ENCODE measurements around the gene LMCD1. TPM values are rescaled to one million over a fixed set of nuclear protein-coding genes. Genes with fewer than 3 reads are reported as not detected.

The LMCD1 gene
- total and polyA plus RNA-seq, 2 of the 4 experiments (the other 2 are of a cell fraction): 50.0 to 53.8 TPM

GRCh38 chr3:8497582-8497981 lies 4.0 kb upstream of the LMCD1 start:
- no peak overlapping the region for H3K4me2 ChIP-seq (ENCODE audit: low read depth, low read length)
- ChIA-PET POLR2A (ENCODE audit: unreplicated experiment) (no interaction called here), CTCF (interaction anchor here (1.4 kb wide), 1 partner anchor 56 kb away, joined by 3 read pairs; no protein-coding TSS in a partner anchor)
- peak; percentile 66 for DNase-seq
- no peak overlapping the region for H4K5ac ChIP-seq (ENCODE audit: low read depth, low read length)
- H2BK15ac ChIP-seq (ENCODE audit: low read depth, low read length): 0 out of 3 replicates have a peak overlapping the region, but pooled peaks have one; percentile 1
- peaks cover 9% of the 10 kb centered on the region for H3K9me1 ChIP-seq (ENCODE audit: insufficient read depth, low read length)
- H2AFZ ChIP-seq (replicated peaks; ENCODE audit: low read length, poor library complexity): no peak overlapping the region
- H2AK5ac ChIP-seq (ENCODE audit: low read depth, low read length): peak overlapping the region; percentile 54
- dilution Hi-C loops (cut with HindIII; ENCODE audit: low sequenced_read_pairs, unreplicated experiment): no loop called here
- H2AK9ac ChIP-seq (replicated peaks; ENCODE audit: low read depth, low read length, poor library complexity): no peak overlapping the region
- no peaks in the 10 kb centered on the region for H3K9me3 ChIP-seq (ENCODE audit: control insufficient read depth, insufficient read depth, low read length)
- H2BK5ac ChIP-seq (ENCODE audit: low read depth, low read length, poor library complexity, severe bottlenecking): no peak overlapping the region
- no peak overlapping the region for H3K4ac ChIP-seq (ENCODE audit: low read depth, low read length)
- no peak for TF ChIP-seq MXI1 (IDR thresholded peaks at IDR 0.05; ENCODE audit: borderline replicate concordance, low read depth, low read length)
- peak; percentile 41; the same call in 1 of the 2 replicates for TF ChIP-seq FOS (IDR thresholded peaks at IDR 0.05; ENCODE audit: low read depth, low read length)
- H3K56ac ChIP-seq (ENCODE audit: extremely low read depth, insufficient read depth, low read length): no peak overlapping the region
- H4K91ac ChIP-seq (ENCODE audit: insufficient read depth, low read depth, low read length): peak overlapping the region; percentile 13; the same call in 1 of the 2 replicates
- H3K36me3 ChIP-seq (ENCODE audit: control insufficient read depth, insufficient read depth, low read length): no peaks in the 10 kb centered on the region
- BruUV-seq (replicated peaks): no TSS peak
- no peak overlapping the region for H3K4me3 ChIP-seq (ENCODE audit: insufficient read depth, low read depth, low read length)
- H3K27ac ChIP-seq (ENCODE audit: insufficient read depth, low read length): no peak overlapping the region
- H3K18ac ChIP-seq (ENCODE audit: low read depth, low read length): no peak overlapping the region
- peak overlapping the region; percentile 14 for H3K23ac ChIP-seq (ENCODE audit: low read depth, low read length)
- WGBS, 2 experiments (ENCODE audit: extremely low coverage in 2 of 2, insufficient read length in 1 of 2): 17% methylated on average over 1 of the region's 1 CpG; no CpG with 5 or more reads in 1 of the 2 experiments
- no peaks in the 10 kb centered on the region for H3K27me3 ChIP-seq (ENCODE audit: control insufficient read depth, insufficient read depth, low read length)
- in situ Hi-C loops (cut with MboI; ENCODE audit: low sequenced_read_pairs): no loop called here
- peak overlapping the region; percentile 53; the same call in 1 of the 2 replicates for H2BK120ac ChIP-seq (ENCODE audit: low read depth, low read length)
- intact Hi-C loops (cut with micrococcal nuclease): no loop called here
- H3K4me1 ChIP-seq (ENCODE audit: control insufficient read depth, insufficient read depth, low read length): peaks cover 16% of the 10 kb centered on the region
- peak overlapping the region in 1 of 2 experiments; percentile 1; a peak in 1 of 4 replicates for H4K8ac ChIP-seq (ENCODE audit: low read depth in 2 of 2, low read length in 2 of 2)
- H3K79me1 ChIP-seq (ENCODE audit: low read depth in 1 of 2, low read length in 2 of 2): peaks cover 3 to 6% of the 10 kb centered on the region in 2 experiments; a peak in 3 of 4 replicates
- H4K20me1 ChIP-seq (ENCODE audit: insufficient read depth, low read length): no peaks in the 10 kb centered on the region
- 0 out of 2 replicates have a peak overlapping the region, but pooled peaks have one; percentile 1 for H2BK20ac ChIP-seq (ENCODE audit: low read depth, low read length)
- no peak overlapping the region for H3K9ac ChIP-seq (ENCODE audit: low read depth, low read length)
- no peak overlapping the region; the same call in 1 of the 2 replicates for H3K14ac ChIP-seq (replicated peaks; ENCODE audit: low read depth, low read length)
- ATAC-seq (ENCODE audit: low read depth): no peak

Measured in IMR-90 (cell line).